GM12874 (cell line): ENCODE measurements around the gene NKX2-2.

Experiments
- CTCF ChIP-seq: IDR thresholded peaks from 2 replicates; pipeline ENCODE4 v1.5.1; 2011; ENCODE audit warnings: low read depth, mild to moderate bottlenecking, control low read depth, low read length, moderate library complexity; ENCODE audit not compliant: insufficient read depth

NKX2-2 gene

GRCh38 chr20:21513881-21514540 lies at the start of gene NKX2-2:
Gene NKX2-2, minus strand, starts transcription at chr20:21514064. Its CDS starts 395 bp downstream, at chr20:21513669.
- TF ChIP-seq CTCF = no peak

- TF ChIP-seq CTCF = no peak
These were observed 48.8 kb upstream of the NKX2-2 start for GRCh38 chr20:21562656-21563055.

DNA sequence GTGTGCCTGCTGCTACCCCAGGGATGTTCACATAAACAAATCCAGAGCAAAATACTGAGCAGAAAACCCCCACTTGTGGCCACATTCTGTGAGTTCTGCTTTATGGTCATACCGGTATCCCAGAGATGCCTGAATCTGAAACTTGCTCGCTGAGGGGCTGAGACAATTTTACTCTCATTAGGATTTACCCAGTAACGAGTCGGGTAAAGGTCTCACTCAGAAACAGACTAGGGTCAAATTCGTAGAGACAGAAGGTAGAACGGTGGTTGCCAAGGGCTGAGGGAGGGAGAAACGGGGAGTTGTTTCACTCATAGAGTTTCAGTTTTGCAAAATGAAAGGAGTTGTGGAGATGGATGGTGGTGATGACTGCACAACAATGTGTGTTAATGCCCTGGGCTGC lies 45.4 kb upstream of the NKX2-2 start:
- no peak for TF ChIP-seq CTCF

GRCh38 chr20:21557241-21558020 lies 43.6 kb upstream of the NKX2-2 start:
- no peak for TF ChIP-seq CTCF

GRCh38 chr20:21556398-21556797 lies 42.5 kb upstream of the NKX2-2 start:
- no peak for TF ChIP-seq CTCF

DNA sequence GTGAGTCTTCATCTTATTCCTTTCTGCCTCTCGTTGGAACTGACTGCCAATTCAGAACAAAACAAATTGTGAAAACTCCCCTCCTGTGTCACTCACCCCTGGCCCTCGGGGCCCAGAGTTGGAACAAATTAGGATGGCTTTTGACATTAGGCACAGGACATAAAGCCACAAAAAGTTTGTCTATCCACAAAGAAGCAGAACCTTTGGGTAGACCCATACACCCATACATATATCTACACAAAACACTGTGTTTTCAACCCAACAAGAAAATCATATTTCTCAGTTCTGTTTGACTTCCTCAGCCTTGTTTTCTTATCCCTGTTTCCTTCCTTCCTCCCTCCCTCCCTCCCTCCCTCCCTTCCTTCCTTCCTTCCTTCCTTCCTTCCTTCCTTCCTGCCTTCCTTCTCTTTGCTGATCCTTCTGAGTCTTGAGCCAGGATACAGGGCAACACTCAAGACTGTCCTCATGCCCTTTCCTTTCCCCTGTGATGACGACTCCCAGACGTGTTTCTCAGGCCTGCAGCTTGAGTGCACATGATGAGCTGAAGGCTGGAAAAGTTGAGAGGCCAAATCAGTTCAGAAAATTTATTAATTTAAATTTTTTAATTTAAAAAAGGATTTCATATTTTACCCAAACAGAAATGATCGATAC lies 41.7 kb upstream of the NKX2-2 start:
- TF ChIP-seq CTCF = no peak

DNA sequence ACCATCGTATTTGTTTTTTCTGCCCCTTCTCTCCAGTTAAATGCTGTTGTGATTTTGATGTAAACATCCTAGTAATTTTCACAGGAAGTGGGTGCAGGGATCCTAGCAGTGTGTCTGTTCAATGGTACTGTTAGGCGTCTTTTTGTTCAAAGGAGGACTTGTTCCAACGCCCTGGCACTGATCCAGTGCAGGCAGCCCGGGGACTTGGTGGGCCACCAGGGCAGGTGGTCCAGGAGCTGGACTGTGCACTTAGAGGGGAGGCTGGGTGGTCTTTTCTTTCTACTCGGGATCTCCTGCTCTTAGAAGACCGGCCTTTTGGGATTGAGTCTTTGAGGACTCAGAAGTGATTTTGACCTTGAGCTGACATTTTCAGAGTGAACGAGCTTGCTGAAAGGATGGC lies 41.1 kb upstream of the NKX2-2 start:
- TF ChIP-seq CTCF = no peak
